NCI-H446 (cell line): ENCODE results near the gene LEO1.

Experiments used
- DNase-seq, 2 experiments: peaks; one replicate each; lab custom pipeline; 2025; lab: John Stamatoyannopoulos, UW

LEO1 gene

DNA sequence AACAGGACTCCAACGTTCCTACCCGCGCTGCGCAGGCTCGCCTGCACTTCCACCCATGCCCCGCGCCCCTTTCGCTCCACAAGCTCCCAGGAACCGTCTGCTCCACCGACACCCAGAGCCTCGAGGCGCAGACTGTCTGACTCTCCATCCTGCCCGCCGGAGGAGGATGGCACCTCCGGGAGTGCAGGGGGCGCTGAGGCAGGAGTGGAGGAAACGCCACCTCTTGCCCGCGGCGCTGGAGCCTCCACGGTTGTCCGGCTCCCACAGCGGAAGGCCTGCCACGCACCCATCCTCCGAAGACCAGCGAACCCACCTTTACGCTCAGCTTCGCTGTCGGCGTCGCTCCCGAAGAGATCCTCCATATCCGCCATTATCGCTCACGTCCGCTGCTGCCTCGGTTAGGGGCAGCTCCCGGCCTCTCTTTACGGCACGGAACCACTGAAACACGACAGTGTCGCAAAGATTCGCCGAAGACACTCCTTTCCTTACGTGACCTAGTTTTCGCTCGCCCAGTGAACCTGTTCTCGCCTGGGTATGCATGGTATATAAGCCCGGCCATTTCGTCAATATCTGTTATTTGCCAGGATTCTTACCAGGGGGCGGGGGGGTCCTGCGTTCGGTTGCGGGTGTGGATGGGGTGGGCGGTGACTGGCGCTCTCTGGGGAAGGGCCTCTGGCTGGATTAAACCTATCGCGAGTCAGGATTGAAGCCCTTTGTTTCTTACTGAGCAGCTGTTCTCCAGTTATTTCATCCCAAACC, at the start of gene LEO1:
Gene LEO1, minus strand, starts transcription at position 404 of the 759 bp plus-strand sequence. Its CDS starts 33 bp downstream, at position 371.
- DNase-seq = peak; percentile 87 to 96

DNA sequence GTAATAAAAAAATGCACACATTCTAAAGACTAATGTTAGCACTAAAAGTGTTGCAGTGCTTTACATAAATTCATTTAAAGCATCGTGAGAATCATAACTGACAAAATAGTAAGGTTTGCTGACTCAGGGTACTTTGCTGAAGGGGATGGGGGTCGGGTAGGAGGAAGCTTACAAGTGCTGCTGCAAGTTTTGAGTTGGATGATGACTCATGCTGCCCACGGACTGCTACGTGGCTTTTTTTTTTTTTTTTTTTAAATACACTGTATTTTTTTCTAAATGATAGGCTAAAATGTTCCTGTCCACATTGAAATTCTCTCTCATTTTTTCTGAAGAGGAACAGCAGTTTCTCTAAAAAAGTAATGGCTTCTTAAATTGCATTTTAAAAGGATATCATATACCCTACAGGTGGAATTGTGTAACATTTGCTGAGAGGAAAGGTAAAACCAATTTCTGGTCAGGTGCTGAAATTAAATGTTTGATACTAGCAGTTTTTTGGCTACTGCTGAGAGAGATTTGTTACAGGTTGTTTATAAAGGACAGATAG, 49.6 kb upstream of the LEO1 start:
- DNase-seq = peak in 1 of 2 experiments; percentile 25

DNA sequence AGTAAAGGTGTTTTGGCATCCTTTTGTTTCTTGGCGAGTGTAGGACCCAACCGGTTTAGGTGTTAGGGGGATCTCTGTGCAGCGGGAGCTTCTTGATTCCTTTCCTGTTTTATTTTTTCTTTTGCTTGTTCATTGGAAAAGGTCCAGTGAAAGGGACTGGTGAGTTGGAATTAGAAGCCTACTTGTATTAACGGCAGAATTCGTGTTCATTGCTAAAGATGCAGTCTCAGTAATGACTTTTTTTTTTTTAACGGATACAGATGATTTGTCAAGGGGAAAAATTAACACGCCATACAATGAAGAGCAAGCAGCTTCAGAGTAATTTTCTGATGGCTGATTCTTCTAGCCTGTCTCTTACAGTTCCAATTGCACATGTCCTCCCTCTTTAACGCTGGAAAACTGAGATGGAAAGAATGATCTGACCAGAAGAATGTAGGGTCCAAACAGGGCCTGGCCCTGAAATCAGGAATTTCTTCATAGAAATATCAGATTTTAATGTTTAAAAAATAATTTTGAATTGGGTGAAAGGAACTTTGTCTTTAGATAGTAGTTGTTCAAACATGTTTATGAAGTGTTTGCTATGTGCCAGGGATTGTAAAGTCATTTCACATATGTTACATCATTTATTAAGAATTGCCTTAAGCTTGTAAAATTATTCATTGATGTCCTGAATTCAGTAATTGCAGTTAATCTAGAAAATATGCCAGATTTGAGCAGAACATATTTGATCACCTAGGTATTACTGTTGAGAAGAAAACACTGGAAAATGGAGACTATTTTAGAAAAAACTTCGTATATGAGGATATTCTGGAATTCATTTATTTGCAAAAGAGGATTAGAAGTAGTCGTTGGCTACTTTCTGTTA, 48.9 kb upstream of the LEO1 start:
- DNase-seq = no peak

DNA sequence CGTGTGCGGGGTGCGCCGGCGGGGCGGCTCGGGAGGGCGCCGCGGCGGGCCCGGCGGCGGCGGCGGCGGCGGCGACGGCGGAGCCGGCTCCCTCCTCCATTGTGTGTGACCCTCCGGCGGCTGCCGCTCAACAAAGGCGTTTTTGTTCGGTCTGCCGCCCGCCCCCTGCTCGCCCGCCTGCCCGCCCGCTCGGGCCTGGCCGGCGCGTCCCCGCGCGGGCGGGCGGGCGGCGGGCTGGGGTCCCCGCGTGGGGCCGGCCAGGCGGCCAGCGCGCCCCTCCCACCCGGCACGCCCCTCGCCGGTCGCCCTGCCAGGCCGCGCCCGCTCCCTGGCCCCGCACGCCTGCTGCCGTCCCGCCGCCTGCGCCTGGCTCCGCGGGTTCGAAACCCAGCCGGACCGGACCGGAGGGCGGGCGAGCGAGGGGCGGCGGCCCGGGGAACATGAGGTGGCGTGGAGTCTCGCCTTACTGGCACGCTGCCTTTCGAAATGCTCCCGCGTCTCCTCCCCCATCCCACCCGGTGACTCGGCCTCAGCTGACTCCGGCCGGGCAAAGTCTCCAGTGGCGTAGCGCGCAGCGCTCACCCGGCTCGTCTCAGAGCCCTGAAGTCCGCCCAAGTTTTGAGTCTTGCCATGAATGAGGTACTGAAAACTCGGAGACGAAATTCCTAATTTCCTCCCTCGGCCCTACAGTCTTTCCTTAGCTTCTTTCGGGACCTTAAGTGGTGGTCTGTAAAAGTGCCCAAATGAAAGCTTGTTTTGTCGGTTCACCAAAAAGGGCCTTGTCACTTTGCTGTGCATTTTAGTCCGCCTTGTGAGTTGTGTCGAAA, 48.0 kb upstream of the LEO1 start:
- DNase-seq = peak; percentile 71 to 78

DNA sequence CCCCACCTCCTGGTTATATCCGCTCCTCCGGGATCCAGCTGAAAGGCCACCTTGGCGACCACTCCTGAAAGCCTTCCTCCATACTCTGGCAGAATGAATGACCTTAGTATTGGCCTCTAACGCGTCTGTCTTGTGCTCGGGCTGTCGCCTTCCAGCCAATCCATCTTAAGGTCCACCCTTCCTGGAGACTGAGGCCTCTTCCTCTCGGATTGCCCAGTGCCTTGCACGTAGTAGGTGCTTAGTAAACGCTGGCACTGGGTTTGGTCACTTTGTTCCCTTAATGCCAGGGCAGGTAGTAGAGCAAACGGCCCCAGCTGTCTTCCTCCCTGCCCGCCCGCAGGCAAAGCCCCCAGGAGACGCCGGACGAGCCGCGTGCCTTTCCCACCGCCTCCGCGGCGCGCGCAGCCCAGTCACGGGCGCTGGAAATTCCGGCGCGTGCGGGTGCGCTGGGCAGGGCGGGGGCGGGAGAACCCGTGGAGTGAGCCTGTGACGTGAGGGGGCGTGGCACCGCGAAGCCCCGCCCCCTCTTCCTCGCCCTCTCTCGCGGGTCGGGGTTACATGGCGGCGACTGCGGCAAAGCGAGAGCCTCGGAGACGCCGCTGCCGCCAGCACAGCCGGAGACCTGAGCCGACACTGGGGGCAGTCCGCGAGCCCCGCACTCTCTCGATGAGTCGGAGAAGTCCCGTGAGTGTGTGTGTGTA, 47.3 kb upstream of the LEO1 start, which contains the start of gene MAPK6:
Gene MAPK6, plus strand, starts transcription at position 527 of the 701 bp plus-strand sequence. CDS start 27,242 bp downstream, outside the sequence.
- DNase-seq = peak; percentile 67 to 94

DNA sequence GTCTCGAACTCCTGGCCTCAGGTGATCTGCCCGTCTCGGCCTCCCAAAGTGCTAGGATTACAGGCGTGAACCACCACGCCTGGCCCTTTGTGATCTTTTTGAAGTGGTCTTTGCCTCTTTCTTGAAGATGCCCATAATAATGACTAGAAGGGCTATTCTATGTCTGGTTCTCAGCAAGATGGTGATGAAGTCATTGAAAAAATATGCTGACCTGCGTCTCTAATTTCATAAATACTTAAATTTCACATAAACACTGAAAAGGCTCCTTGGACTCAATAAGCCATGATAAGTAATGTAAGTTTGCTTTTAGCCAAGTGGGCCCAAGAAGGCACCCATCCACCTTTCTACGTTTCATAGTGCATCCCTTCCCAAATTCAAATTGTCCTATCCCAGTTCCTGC, 46.7 kb upstream of the LEO1 start:
- DNase-seq = no peak

DNA sequence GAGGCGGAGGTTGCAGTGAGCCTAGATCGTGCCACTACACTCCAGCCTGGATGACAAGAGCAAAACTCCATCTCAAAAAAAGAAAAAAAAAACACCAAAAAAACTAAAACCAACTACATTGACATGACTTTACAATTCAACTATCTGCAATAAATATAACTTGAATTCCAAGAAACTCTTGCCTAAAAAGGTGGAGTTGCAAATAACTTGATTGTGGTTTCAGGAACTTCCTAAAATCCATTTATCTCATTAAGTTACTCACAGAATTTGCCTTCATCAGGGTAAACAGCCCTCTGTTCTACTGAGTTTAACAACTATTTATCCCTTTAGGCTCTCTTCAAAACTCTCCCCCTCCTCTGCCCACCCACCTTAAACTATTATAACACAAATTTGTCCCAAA, 44.7 kb upstream of the LEO1 start:
- no peak for DNase-seq

DNA sequence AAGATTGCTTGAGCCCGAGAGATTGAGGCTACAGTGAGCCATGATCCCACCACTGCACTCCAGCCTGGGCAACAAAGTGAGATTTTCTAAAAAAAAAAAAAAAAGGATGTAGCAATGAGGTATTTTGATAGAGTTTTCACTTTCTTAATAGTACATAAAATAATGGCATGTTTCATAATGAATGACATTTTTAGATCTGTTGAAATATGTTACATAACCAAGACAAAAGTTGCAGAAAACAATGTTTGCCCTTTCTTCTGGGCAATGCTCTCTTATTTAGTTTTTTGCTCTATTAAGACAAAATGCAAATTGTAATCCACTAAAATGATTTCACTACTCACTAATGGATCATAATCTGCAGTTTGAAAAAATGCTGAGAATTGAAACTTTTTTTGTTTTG, 43.0 kb upstream of the LEO1 start:
- no peak for DNase-seq

DNA sequence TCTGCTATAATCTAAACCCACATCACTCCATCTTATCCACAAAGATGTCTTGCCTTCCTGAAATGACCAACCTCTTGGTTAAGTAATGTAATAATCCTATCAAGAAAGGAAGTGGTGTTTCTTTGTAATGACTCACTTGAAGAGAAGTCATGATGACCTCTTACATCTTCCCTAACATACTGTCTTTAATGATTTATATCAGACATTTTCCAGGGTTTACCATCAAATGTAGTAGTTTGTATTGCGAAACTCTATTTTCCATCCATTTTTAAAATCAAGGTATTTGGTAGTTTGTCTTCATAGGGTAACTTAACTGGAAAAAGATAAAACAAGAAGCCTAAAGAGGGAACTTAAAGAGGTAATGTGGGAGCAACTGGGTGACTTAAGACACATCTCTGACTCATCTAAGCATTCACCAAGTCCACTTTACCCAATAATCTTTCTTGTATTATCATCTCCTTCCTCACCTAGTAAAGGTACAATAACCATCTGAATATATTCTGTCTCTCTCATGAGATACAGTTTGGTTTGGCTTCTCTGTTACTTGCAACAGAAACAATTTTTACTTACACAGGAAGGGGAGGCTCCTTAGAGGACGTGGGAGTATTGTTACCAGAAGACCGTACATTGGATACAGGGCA, 41.7 kb upstream of the LEO1 start:
- no peak for DNase-seq

DNA sequence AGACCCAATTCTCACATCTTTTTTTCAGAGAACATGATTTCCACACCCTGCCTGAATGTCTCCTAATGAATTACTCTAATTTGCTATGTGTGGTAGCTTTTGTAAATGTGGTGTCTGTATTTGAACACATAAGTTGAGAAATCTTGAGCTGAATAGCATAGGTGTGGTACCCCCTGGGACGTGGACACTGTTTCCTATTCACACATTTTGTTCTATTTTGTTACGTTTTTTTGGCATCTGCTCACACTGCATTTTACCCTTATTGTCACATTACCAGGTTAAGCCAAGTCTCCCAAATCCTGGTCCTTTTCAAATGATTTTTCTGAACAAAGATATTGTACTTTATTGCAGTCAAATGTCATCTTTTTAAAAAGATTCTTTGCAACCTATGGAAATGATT, 40.6 kb upstream of the LEO1 start:
- no peak for DNase-seq

DNA sequence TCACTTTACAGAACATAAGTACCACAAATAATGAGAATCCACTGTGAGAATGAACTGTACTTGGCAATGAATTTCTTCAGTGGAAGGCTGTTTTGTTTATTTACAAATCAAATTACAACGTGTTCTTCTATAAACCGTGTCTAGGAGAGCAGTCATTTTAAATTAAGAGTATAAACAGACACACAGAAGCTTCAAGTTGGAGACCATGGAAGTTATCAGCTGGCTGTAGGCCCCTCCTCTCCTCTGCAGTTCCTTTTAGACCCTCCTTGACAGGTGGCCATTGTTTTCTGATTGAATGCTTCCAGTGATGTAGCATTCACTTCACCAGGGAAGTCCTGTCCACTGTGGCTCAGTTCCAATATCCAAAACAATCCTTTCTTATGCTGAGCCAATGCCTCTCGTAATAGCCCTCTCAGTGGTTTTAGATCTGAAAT, 40.1 kb upstream of the LEO1 start:
- DNase-seq = no peak

DNA sequence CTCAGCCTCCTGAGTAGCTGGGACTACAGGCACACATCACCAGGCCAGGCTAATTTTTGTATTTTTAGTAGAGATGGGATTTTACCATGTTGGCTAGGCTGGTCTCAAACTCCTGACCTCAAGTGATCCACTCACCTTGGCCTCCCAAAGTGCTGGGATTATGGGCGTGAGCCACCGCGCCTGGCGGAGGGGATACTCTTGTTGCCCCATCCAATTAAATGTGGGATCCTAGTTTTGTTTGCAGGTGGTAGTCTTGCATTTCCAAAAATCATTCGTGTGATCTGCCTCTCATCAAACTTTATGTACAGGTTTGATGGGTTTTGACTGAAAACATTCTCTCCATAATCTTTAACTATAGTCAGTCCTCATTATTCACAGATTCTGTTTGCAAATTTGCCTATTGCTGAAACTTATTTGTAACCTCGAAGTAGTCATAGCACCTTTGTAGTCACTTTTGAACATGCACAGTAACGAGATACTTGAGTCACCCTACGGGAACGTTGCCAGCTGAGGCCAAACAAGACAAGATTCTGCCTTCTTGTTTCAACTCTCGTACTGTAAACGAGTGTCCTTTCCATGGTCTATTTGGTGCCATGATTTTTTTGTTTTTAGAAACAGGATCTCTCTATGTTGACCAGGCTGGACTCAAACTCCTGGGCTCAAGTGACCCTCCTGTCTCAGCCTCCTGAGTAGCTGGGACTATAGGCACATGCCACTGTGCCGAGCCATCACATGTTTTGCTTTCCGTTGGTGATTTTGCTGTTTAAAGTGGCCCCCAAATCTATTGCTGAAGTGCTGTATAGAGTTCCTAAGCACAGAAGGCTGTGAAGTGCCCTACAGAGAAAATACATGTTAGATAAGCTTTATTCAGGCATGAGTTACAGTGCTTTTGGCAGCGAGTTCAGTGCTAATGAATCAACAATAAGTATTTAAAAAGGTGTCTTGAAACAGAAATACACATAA, 39.3 kb upstream of the LEO1 start:
- DNase-seq = peak in 1 of 2 experiments; percentile 22

DNA sequence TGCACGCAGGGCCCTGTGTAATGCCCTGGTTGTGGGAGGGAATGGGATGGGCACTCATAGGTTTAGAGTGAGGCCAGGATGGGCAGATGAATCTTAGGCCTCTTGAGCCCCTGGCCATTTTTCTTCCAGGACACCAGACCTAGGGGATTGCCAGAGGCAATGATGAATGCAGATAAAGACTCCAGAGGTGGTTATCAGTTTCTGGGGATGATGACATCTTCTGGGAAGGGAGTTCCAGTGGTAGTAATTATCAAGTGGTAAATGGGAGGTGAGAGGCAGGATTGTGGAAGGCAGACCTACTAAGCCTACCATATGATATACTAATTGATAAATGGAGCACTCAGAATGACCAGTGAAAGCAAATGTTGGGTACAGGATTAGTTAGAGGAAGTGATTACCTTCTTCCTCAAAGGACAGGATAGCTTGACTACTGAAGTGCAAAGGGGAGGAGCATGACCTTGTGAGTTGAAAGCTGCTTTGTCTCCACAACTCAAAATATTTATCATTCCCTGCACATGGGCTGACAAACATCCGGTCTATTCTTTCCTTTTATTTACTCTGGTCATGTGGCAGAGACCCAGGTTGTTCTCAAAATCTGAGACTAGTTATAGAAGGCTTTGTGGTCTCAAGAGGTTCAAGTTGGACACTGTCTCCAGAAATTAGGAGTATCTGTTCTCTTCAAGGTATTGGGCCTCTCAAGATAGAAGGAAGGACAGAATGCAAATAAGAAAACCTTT, 37.3 kb upstream of the LEO1 start:
- no peak for DNase-seq

DNA sequence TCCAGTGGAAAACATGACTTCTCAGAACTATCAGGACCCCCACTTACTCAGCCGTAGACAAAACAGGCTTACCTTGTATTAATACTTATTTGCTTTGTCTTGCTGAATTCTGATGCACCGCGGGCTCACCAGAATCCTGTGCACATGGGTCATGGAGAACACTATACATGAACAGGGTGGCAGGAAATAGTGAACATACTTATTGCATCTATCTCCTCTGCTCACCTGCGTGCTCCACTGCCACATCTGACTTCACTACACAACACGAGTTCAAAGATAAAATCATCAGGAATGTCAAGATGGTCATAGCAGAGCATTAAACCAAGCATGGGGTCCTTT, 36.8 kb upstream of the LEO1 start:
- no peak for DNase-seq

DNA sequence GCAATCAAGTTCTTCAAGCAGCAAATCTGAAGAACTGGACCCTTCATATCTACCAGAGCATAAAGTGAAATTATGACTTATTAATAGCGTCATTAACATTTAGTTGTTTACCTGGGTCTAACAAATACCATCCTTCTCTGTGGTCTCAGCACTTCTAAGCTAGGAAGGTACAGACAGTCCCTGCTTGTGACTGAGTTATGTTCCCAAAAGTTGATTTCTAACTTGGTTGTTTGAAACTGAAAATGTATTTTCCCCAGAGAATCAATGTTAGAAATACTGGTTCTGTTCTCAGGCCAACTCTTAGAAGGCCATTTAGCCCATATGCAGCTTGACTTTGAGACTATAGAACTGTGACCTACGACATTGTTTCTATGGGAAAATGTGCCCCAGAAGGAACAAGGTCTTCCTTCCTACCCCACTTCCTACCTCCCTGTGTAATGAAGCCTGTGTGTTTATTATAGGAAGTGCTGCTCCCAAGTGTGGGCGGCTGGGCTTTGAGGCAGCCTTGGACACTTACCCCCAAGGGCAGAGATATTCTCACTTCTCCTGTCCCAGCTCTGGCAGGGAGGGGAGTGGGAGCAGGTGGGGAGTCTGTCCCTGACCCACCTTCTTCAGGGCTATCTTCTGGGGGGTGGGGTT, 35.2 kb upstream of the LEO1 start:
- DNase-seq = no peak

DNA sequence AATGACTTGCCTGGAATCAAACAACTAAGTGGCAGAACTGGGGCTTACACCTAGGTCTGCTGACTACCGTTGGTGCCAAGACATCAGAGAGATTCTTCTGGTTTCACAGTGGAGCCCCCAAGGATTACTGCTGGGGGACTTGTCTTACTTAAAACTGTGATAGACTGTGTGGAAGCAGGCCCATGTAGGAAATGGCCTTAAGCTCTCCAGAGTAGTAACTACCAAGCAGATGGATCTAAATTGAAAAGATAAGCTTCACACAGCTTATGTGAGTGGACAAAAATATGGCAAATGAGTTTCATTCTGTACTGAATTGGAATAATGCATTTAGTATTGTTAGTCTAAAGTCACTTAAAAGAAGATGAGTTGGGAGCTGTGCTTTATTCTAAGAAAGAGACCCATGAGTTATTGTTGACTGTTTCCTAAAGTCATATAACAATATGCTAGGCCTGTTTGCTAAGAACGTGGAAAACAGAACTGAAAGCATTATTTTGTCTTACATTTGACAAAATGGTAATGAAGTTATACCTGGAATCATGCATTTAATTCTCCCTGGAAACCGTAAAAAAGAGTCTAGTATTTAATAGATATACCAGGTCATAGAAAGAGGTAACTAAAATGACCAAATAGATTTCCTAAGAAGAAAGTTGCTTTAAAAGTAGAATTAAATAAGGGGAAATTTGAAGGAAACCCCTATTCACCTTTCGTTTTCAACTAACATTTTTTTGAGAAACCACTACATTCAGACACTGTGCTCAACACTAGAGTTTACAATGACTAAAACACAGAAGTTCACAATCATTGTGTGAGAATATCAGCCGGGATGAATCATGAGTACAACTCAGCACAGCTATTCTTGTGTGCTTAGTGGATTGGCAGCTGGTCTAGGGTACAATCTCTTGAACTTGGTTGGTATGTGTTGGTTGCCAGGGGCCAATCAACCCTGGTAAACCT, 34.4 kb upstream of the LEO1 start:
- no peak for DNase-seq

DNA sequence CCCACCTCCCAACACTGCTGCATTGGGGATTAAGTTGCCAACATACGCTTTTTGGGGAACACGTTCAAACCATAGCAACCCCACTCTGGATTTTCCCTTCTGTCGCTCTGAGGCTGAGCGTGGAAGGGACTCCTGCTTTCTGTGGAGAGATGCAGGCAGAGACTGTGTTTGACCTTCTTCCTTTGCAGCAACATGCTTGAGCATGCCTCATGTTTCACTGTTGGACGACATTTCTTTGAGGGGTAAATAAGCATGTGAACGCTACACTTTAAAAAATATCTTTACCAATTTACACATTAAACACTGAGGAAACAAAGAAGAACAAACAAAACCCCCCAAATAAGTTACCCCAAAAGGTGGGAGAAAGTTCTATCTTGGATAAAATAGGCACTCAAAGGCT, 33.2 kb upstream of the LEO1 start:
- no peak for DNase-seq
